Measurements from ENCODE around the gene GAN. TPM values are rescaled to one million over a fixed set of nuclear protein-coding genes. Genes with fewer than 3 reads are reported as not detected.

The GAN gene, protein sequence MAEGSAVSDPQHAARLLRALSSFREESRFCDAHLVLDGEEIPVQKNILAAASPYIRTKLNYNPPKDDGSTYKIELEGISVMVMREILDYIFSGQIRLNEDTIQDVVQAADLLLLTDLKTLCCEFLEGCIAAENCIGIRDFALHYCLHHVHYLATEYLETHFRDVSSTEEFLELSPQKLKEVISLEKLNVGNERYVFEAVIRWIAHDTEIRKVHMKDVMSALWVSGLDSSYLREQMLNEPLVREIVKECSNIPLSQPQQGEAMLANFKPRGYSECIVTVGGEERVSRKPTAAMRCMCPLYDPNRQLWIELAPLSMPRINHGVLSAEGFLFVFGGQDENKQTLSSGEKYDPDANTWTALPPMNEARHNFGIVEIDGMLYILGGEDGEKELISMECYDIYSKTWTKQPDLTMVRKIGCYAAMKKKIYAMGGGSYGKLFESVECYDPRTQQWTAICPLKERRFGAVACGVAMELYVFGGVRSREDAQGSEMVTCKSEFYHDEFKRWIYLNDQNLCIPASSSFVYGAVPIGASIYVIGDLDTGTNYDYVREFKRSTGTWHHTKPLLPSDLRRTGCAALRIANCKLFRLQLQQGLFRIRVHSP
- polyA plus RNA-seq (2013, experiment 1 of 2): 5.9 TPM
- polyA plus RNA-seq (2013, experiment 2 of 2): 5.6 TPM

DNA sequence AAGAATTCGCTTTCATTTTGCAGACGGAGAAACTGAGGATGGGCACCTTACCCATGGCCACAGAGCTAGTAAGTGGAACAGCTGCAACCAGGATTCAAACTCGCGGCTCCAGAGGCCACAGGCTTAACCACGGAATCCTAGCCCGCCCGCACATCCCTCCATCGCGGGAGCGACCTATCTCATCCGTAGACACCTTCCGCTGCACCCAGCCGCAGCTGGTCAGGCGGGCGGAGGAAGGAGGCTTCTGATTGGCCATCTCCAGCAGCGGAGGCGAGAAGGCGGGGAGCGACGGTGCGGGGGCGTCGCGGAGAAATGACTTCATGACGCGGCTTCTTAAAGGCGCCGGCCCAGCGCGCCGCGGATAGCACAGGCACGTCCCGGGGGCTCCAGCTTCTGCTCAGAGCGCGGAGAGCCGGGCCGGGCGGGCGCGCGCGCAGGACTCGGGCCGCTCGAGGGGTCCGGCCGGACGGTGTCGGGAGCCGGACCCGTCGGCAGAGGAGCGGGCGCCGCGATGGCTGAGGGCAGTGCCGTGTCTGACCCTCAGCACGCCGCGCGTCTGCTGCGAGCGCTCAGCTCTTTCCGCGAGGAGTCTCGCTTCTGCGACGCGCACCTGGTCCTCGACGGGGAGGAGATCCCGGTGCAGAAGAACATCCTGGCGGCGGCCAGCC, at the start of gene GAN:
Gene GAN (plus strand): TSS at position 360 of the 668 bp plus-strand sequence. CDS start 152 bp downstream, at position 512.
- Histone ChIP-seq H2BK5ac (ENCODE audit: low read length) (no peak within 1 kb of the TSS), H3K27ac (ENCODE audit: low read depth, low read length) (peak within 1 kb of the TSS; percentile 35), H3K4me3 (ENCODE audit: low read length) (peak within 1 kb of the TSS; percentile 93), H3K27me3 (ENCODE audit: insufficient read depth, low read length, poor library complexity) (no peaks in the 10 kb centered on the region), H3K4ac (ENCODE audit: low read depth, low read length) (peak within 1 kb of the TSS; percentile 81), H3K79me1 (ENCODE audit: low read length) (peaks cover 12% of the 10 kb centered on the region), H2BK15ac (replicated peaks; ENCODE audit: low read depth) (no peak within 1 kb of the TSS), H3K18ac (ENCODE audit: low read length) (peak within 1 kb of the TSS; percentile 71), H4K8ac (ENCODE audit: low read depth, low read length) (no peak within 1 kb of the TSS), H3K4me2 (ENCODE audit: low read length) (peak within 1 kb of the TSS; percentile 89), H2AK5ac (ENCODE audit: low read length) (no peak within 1 kb of the TSS), H3K56ac (ENCODE audit: low read length) (peak within 1 kb of the TSS; percentile 98), H4K5ac (ENCODE audit: low read length) (no peak within 1 kb of the TSS), H3K23ac (ENCODE audit: low read length) (no peak within 1 kb of the TSS), H3K79me2 (ENCODE audit: control insufficient read depth, insufficient read depth, low read length) (peaks cover 38% of the 10 kb centered on the region), H2BK120ac (ENCODE audit: low read depth, low read length) (no peak within 1 kb of the TSS), H3K9ac (ENCODE audit: low read length) (peak within 1 kb of the TSS; percentile 94), H3K36me3 (ENCODE audit: control insufficient read depth, insufficient read depth, low read length) (no peaks in the 10 kb centered on the region), H3K4me1 (ENCODE audit: control insufficient read depth, low read depth, low read length) (peaks cover 1% of the 10 kb centered on the region)
- peak; percentile 98 for DNase-seq
- no CpG with 5 or more reads among the region's 75 CpGs for WGBS (ENCODE audit: extremely low coverage, insufficient coverage, low lambda C conversion rate)

- no peak overlapping the region for H3K4me3 ChIP-seq (ENCODE audit: low read length)
- H2BK120ac ChIP-seq (ENCODE audit: low read depth, low read length): no peak overlapping the region
- H3K27ac ChIP-seq (ENCODE audit: low read depth, low read length): no peak overlapping the region
- H2AK5ac ChIP-seq (ENCODE audit: low read length): no peak overlapping the region
- H3K23ac ChIP-seq (ENCODE audit: low read length): no peak overlapping the region
- H3K27me3 ChIP-seq (ENCODE audit: insufficient read depth, low read length, poor library complexity): no peaks in the 10 kb centered on the region
- no peak overlapping the region for H3K9ac ChIP-seq (ENCODE audit: low read length)
- H3K4me2 ChIP-seq (ENCODE audit: low read length): no peak overlapping the region
- no peaks in the 10 kb centered on the region for H3K79me1 ChIP-seq (ENCODE audit: low read length)
- H3K79me2 ChIP-seq (ENCODE audit: control insufficient read depth, insufficient read depth, low read length): no peaks in the 10 kb centered on the region
- H4K5ac ChIP-seq (ENCODE audit: low read length): no peak overlapping the region
- H4K8ac ChIP-seq (ENCODE audit: low read depth, low read length): no peak overlapping the region
- no peaks in the 10 kb centered on the region for H3K4me1 ChIP-seq (ENCODE audit: control insufficient read depth, low read depth, low read length)
- no peak overlapping the region for H3K56ac ChIP-seq (ENCODE audit: low read length)
- no peak overlapping the region for H2BK15ac ChIP-seq (replicated peaks; ENCODE audit: low read depth)
- H3K36me3 ChIP-seq (ENCODE audit: control insufficient read depth, insufficient read depth, low read length): no peaks in the 10 kb centered on the region
- no peak overlapping the region for H3K4ac ChIP-seq (ENCODE audit: low read depth, low read length)
- no peak overlapping the region for H3K18ac ChIP-seq (ENCODE audit: low read length)
- no peak overlapping the region for H2BK5ac ChIP-seq (ENCODE audit: low read length)
- DNase-seq: no peak
- WGBS (ENCODE audit: extremely low coverage, insufficient coverage, low lambda C conversion rate): 100% methylated on average over 1 of the region's 2 CpGs
Measured at GRCh38 chr16:81265052-81265451, 49.7 kb upstream of the GAN start.

DNA sequence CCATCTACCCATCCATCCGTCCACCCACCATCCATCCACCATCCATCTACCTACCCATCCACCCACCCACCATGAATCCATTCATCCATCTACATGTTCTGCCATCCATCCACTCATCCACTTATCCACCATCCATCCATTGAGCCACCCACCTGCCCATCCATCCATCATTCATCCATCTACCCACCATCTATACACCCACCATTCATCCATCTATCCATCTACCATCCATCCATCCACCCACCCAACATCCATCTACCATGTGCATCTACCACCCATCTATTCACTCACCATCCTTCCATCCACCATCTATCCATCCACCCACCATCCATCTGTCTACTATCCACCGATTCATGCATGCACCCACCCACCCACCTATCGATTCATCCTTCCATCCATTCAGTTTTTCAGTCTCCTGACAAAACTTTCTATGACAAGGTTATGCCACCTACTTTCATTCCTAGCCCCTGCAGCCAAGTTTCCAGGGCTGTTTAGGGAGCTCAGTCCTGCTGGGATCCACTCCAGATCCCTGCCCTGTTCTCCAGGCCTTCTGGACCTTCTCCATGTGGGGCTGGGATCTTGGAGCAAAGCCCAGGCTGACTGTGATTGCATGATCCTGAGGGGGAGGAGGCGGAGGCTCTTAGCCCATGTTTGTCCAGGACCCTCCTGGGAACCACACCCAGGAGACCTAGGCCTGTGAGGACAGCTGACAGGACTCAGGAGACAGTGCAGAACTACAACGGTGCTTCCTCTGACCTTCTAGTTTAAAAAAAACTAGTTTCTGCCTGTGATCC, 48.9 kb upstream of the GAN start:
- no peak overlapping the region for H3K27ac ChIP-seq (ENCODE audit: low read depth, low read length)
- H3K36me3 ChIP-seq (ENCODE audit: control insufficient read depth, insufficient read depth, low read length): no peaks in the 10 kb centered on the region
- H4K5ac ChIP-seq (ENCODE audit: low read length): no peak overlapping the region
- no peak overlapping the region for H2BK120ac ChIP-seq (ENCODE audit: low read depth, low read length)
- H3K56ac ChIP-seq (ENCODE audit: low read length): no peak overlapping the region
- no peaks in the 10 kb centered on the region for H3K79me2 ChIP-seq (ENCODE audit: control insufficient read depth, insufficient read depth, low read length)
- no peak overlapping the region for H2AK5ac ChIP-seq (ENCODE audit: low read length)
- H3K23ac ChIP-seq (ENCODE audit: low read length): no peak overlapping the region
- H3K18ac ChIP-seq (ENCODE audit: low read length): no peak overlapping the region
- no peak overlapping the region for H2BK15ac ChIP-seq (replicated peaks; ENCODE audit: low read depth)
- no peak for DNase-seq
- H2BK5ac ChIP-seq (ENCODE audit: low read length): no peak overlapping the region
- no peak overlapping the region for H4K8ac ChIP-seq (ENCODE audit: low read depth, low read length)
- WGBS (ENCODE audit: extremely low coverage, insufficient coverage, low lambda C conversion rate): no CpG with 5 or more reads among the region's 5 CpGs
- H3K27me3 ChIP-seq (ENCODE audit: insufficient read depth, low read length, poor library complexity): no peaks in the 10 kb centered on the region
- H3K79me1 ChIP-seq (ENCODE audit: low read length): no peaks in the 10 kb centered on the region
- H3K4me2 ChIP-seq (ENCODE audit: low read length): no peak overlapping the region
- no peak overlapping the region for H3K4me3 ChIP-seq (ENCODE audit: low read length)
- no peak overlapping the region for H3K9ac ChIP-seq (ENCODE audit: low read length)
- H3K4ac ChIP-seq (ENCODE audit: low read depth, low read length): no peak overlapping the region
- no peaks in the 10 kb centered on the region for H3K4me1 ChIP-seq (ENCODE audit: control insufficient read depth, low read depth, low read length)

- H4K5ac ChIP-seq (ENCODE audit: low read length): no peak overlapping the region
- DNase-seq: no peak
- no peak overlapping the region for H3K27ac ChIP-seq (ENCODE audit: low read depth, low read length)
- H3K36me3 ChIP-seq (ENCODE audit: control insufficient read depth, insufficient read depth, low read length): no peaks in the 10 kb centered on the region
- no peak overlapping the region for H2BK5ac ChIP-seq (ENCODE audit: low read length)
- no peak overlapping the region for H2BK120ac ChIP-seq (ENCODE audit: low read depth, low read length)
- no peaks in the 10 kb centered on the region for H3K27me3 ChIP-seq (ENCODE audit: insufficient read depth, low read length, poor library complexity)
- no CpG with 5 or more reads among the region's 7 CpGs for WGBS (ENCODE audit: extremely low coverage, insufficient coverage, low lambda C conversion rate)
- no peak overlapping the region for H4K8ac ChIP-seq (ENCODE audit: low read depth, low read length)
- no peak overlapping the region for H3K4me2 ChIP-seq (ENCODE audit: low read length)
- H3K79me2 ChIP-seq (ENCODE audit: control insufficient read depth, insufficient read depth, low read length): no peaks in the 10 kb centered on the region
- H3K18ac ChIP-seq (ENCODE audit: low read length): no peak overlapping the region
- no peak overlapping the region for H3K4me3 ChIP-seq (ENCODE audit: low read length)
- no peaks in the 10 kb centered on the region for H3K79me1 ChIP-seq (ENCODE audit: low read length)
- H3K23ac ChIP-seq (ENCODE audit: low read length): no peak overlapping the region
- H3K56ac ChIP-seq (ENCODE audit: low read length): no peak overlapping the region
- H2AK5ac ChIP-seq (ENCODE audit: low read length): no peak overlapping the region
- H3K4me1 ChIP-seq (ENCODE audit: control insufficient read depth, low read depth, low read length): no peaks in the 10 kb centered on the region
- H2BK15ac ChIP-seq (replicated peaks; ENCODE audit: low read depth): no peak overlapping the region
- H3K4ac ChIP-seq (ENCODE audit: low read depth, low read length): no peak overlapping the region
- H3K9ac ChIP-seq (ENCODE audit: low read length): no peak overlapping the region
Measured at GRCh38 chr16:81266680-81267095, 48.1 kb upstream of the GAN start.

GRCh38 chr16:81268509-81268908, 46.3 kb upstream of the GAN start:
- no peak overlapping the region for H3K27ac ChIP-seq (ENCODE audit: low read depth, low read length)
- H2BK120ac ChIP-seq (ENCODE audit: low read depth, low read length): no peak overlapping the region
- H3K18ac ChIP-seq (ENCODE audit: low read length): no peak overlapping the region
- no peak overlapping the region for H4K8ac ChIP-seq (ENCODE audit: low read depth, low read length)
- H3K23ac ChIP-seq (ENCODE audit: low read length): no peak overlapping the region
- no peaks in the 10 kb centered on the region for H3K79me1 ChIP-seq (ENCODE audit: low read length)
- H3K36me3 ChIP-seq (ENCODE audit: control insufficient read depth, insufficient read depth, low read length): no peaks in the 10 kb centered on the region
- H3K4me3 ChIP-seq (ENCODE audit: low read length): no peak overlapping the region
- no peak overlapping the region for H4K5ac ChIP-seq (ENCODE audit: low read length)
- WGBS (ENCODE audit: extremely low coverage, insufficient coverage, low lambda C conversion rate): no CpG with 5 or more reads among the region's 5 CpGs
- DNase-seq: no peak
- no peaks in the 10 kb centered on the region for H3K4me1 ChIP-seq (ENCODE audit: control insufficient read depth, low read depth, low read length)
- no peak overlapping the region for H3K56ac ChIP-seq (ENCODE audit: low read length)
- H3K9ac ChIP-seq (ENCODE audit: low read length): no peak overlapping the region
- no peaks in the 10 kb centered on the region for H3K27me3 ChIP-seq (ENCODE audit: insufficient read depth, low read length, poor library complexity)
- no peak overlapping the region for H2BK5ac ChIP-seq (ENCODE audit: low read length)
- no peak overlapping the region for H3K4ac ChIP-seq (ENCODE audit: low read depth, low read length)
- H2BK15ac ChIP-seq (replicated peaks; ENCODE audit: low read depth): no peak overlapping the region
- H3K4me2 ChIP-seq (ENCODE audit: low read length): no peak overlapping the region
- H3K79me2 ChIP-seq (ENCODE audit: control insufficient read depth, insufficient read depth, low read length): no peaks in the 10 kb centered on the region
- no peak overlapping the region for H2AK5ac ChIP-seq (ENCODE audit: low read length)

All from mesendoderm (in vitro differentiated cells).